Endothelial cell of umbilical vein (primary cell): ENCODE results near the gene PKMYT1. TPM values are rescaled to one million over a fixed set of nuclear protein-coding genes. Genes with fewer than 3 reads are reported as not detected.

Source experiments
- BruUV-seq: library from RNA; stranded (reverse); fragments of 400-500 nt; replicated peaks from 2 replicates; lab custom pipeline; 2021; lab: Mats Ljungman, UMichigan
- CTCF ChIA-PET: fragments of 300-600, 350-600 bp; sonication (Branson Sonifier 250); formaldehyde crosslinking; loops from one replicate; lab custom pipeline; 2021; ENCODE audit warnings: antibody characterized with exemption, inconsistent platforms; lab: Charles Lee
- POLR2A ChIA-PET: fragments of 300-600, 350-600 bp; sonication (Branson Sonifier 250); formaldehyde crosslinking; loops from one replicate; lab custom pipeline; 2021; ENCODE audit warnings: antibody characterized with exemption, inconsistent platforms; lab: Charles Lee
- DNase-seq: peaks from one replicate; pipeline ENCODE4 v3.0.0-alpha.2; 2011; ENCODE audit warnings: low read depth, low spot score
- FAIRE-seq: peaks from 2 replicates; lab custom pipeline; 2011; peaks lifted over from hg19 to GRCh38; lab: Jason Lieb, UNC
- H2AFZ ChIP-seq: 2 replicates; pipeline ENCODE4 v1.6.0; 2012; ENCODE audit warnings: low read depth, low read length, control low read depth, inconsistent platforms
- H3K27ac ChIP-seq: 2 replicates; pipeline ENCODE4 v1.5.1; 2011; ENCODE audit warnings: low read depth, mild to moderate bottlenecking, control low read depth, low read length, moderate library complexity; ENCODE audit not compliant: insufficient read depth
- H3K27me3 ChIP-seq, 2 experiments: 2 replicates each; pipeline versions ENCODE4 v1.6.0 to v1.6.1; 2011; ENCODE audit warnings: low read length in 2 of 2, mixed read lengths in 1 of 2; ENCODE audit not compliant: control insufficient read depth in 2 of 2, insufficient read depth in 2 of 2
- H3K36me3 ChIP-seq, 2 experiments: 2 replicates in 1 of 2; 3 replicates in 1 of 2; pipeline ENCODE4 v1.5.1; 2011; ENCODE audit warnings: low read length in 2 of 2, mild to moderate bottlenecking in 1 of 2, moderate library complexity in 1 of 2; ENCODE audit not compliant: control insufficient read depth in 2 of 2, insufficient read depth in 2 of 2; ENCODE audit errors: extremely low read depth in 1 of 2
- H3K4me1 ChIP-seq: 3 replicates; pipeline ENCODE4 v1.5.1; 2011; ENCODE audit warnings: mild to moderate bottlenecking, low read length; ENCODE audit not compliant: control insufficient read depth, insufficient read depth; ENCODE audit errors: extremely low read depth
- H3K4me2 ChIP-seq: 2 replicates; pipeline ENCODE4 v1.6.1; 2011; ENCODE audit warnings: low read length, control low read depth, mixed read lengths; ENCODE audit not compliant: insufficient read depth
- H3K4me3 ChIP-seq, 3 experiments: fragments of 200-600 bp in 1 of 3; sonication (generic), shearing (Covaris generic) in 1 of 3; replicated peaks in 1 of 3; 2 replicates each; pipeline ENCODE4 v1.5.1; 2011 to 2016; ENCODE audit warnings: control low read depth in 3 of 3, low read length in 3 of 3, mild to moderate bottlenecking in 2 of 3, inconsistent platforms in 1 of 3, low read depth in 1 of 3, moderate library complexity in 1 of 3; ENCODE audit not compliant: insufficient read depth in 1 of 3
- H3K79me2 ChIP-seq: 2 replicates; pipeline ENCODE4 v1.6.0; 2012; ENCODE audit warnings: low read length, inconsistent platforms; ENCODE audit not compliant: control insufficient read depth, insufficient read depth
- H3K9ac ChIP-seq: replicated peaks from 2 replicates; pipeline ENCODE3; 2011; ENCODE audit warnings: low read length, control low read depth; ENCODE audit not compliant: insufficient read depth; ENCODE audit errors: extremely low read depth
- H3K9me1 ChIP-seq: replicated peaks from 3 replicates; pipeline ENCODE4 v1.6.0; 2011; ENCODE audit warnings: mild to moderate bottlenecking, low read length; ENCODE audit not compliant: control insufficient read depth, insufficient read depth; ENCODE audit errors: extremely low read depth
- H3K9me3 ChIP-seq: replicated peaks from 2 replicates; pipeline ENCODE4 v1.5.1; 2012; ENCODE audit warnings: low read length, inconsistent platforms; ENCODE audit not compliant: control insufficient read depth, insufficient read depth
- H4K20me1 ChIP-seq: replicated peaks from 2 replicates; pipeline ENCODE3; 2011; ENCODE audit warnings: mild to moderate bottlenecking, low read length; ENCODE audit not compliant: control insufficient read depth, insufficient read depth; ENCODE audit errors: extremely low read depth
- CTCF ChIP-seq, 2 donors: IDR thresholded peaks; 1 replicate in 1 of 2; 2 replicates in 1 of 2; pipeline ENCODE4 v1.5.1; 2011; ENCODE audit warnings: low read length in 2 of 2, mild to moderate bottlenecking in 2 of 2, moderate library complexity in 2 of 2, control low read depth in 1 of 2, inconsistent platforms in 1 of 2, low read depth in 1 of 2; ENCODE audit not compliant: insufficient read depth in 1 of 2; ENCODE audit errors: extremely low read depth in 1 of 2
- GATA2 ChIP-seq: IDR thresholded peaks from 2 replicates; pipeline ENCODE4 v1.7.0; 2011; ENCODE audit warnings: low read depth, mild to moderate bottlenecking, moderate library complexity, mixed read lengths, low read length; ENCODE audit not compliant: insufficient read length, insufficient read depth
- POLR2A ChIP-seq: IDR thresholded peaks from 2 replicates; pipeline ENCODE4 v1.6.1; 2012; ENCODE audit warnings: low read depth, mild to moderate bottlenecking, control low read depth, low read length
- POLR2AphosphoS5 ChIP-seq: IDR thresholded peaks from 2 replicates; pipeline ENCODE4 v1.6.1; 2012; ENCODE audit warnings: low read depth, mild to moderate bottlenecking, control low read depth, low read length, moderate library complexity; ENCODE audit not compliant: insufficient read depth
- dilution Hi-C: fragments of 300-500 bp; cut with MboI; formaldehyde crosslinking; loops from one replicate; pipeline ENCODE4 v1.15.0; 2019; ENCODE audit warnings: low sequenced_read_pairs; ENCODE audit not compliant: extremely low pct_ligation_motif_present
- intact Hi-C: fragments of 100-400 bp; cut with micrococcal nuclease; formaldehyde crosslinking; loops from one replicate; pipeline ENCODE4 v1.10.0; 2022
- polyA plus RNA-seq, 4 experiments: library from polyadenylated mRNA; depleted of rRNA in 3 of 4; stranded (reverse) in 3 of 4; unstranded in 1 of 4; fragments of >200 nt; gene quantifications; 2 replicates each; pipeline versions ENCODE4 v1.2.1 to v1.2.3, GENCODE V29; 2011 to 2012; ENCODE audit warnings: missing spikeins in 1 of 4
- total RNA-seq: library from RNA; stranded (reverse); gene quantifications from 2 replicates; pipeline ENCODE4 v1.2.3, GENCODE V29; 2021

The PKMYT1 gene
- total and polyA plus RNA-seq, 2 donors (not counting 3 experiments of a cell fraction or from before 2014, with no cell fraction given), result 26.1 to 48.5 TPM

GRCh38 chr16:2969545-2970521 is 10.4 kb downstream of the PKMYT1 start:
- peak overlapping the region; percentile 58 to 94 (median 61) for H3K4me3 ChIP-seq
- H3K9me1 ChIP-seq, result no peaks in the 10 kb centered on the region
- dilution Hi-C loops, result no loop called here
- peaks cover 12% of the 10 kb centered on the region for H3K79me2 ChIP-seq
- peak; percentile 52 for TF ChIP-seq POLR2AphosphoS5
- peak; percentile 60 to 75 for TF ChIP-seq CTCF (IDR thresholded peaks at IDR 0.05; ENCODE audit: extremely low read depth in 1 of 2, insufficient read depth in 1 of 2, low read depth in 1 of 2, low read length in 2 of 2)
- peak; percentile 34 for TF ChIP-seq POLR2A
- TF ChIP-seq GATA2, result no peak
- H3K4me1 ChIP-seq, result peaks cover 9% of the 10 kb centered on the region
- H3K4me2 ChIP-seq, result peak overlapping the region; percentile 77
- peak overlapping the region; percentile 65 for H3K9ac ChIP-seq
- DNase-seq, result peak; percentile 43
- CTCF ChIA-PET, result interaction anchor here (0.6 to 2.4 kb wide), 9 partner anchors 9 to 131 kb away, joined by 3 to 10 read pairs (median 4); partner anchors contain the start of gene PKMYT1
- H2AFZ ChIP-seq, result peak overlapping the region; percentile 87
- peak; percentile 55 for FAIRE-seq
- no peaks in the 10 kb centered on the region for H4K20me1 ChIP-seq
- BruUV-seq, result TSS peak; percentile 17
- POLR2A ChIA-PET, result no interaction called here
- H3K27ac ChIP-seq, result peak overlapping the region; percentile 20
- H3K9me3 ChIP-seq, result no peaks in the 10 kb centered on the region
- intact Hi-C loops, result loop anchor here (1.0 kb wide), 2 partner anchors 10 to 50 kb away; partner anchors contain the start of genes PKMYT1 and TNFRSF12A
- no peaks in the 10 kb centered on the region for H3K36me3 ChIP-seq
- H3K27me3 ChIP-seq, result peaks cover 10 to 31% of the 10 kb centered on the region in 2 experiments
